Measurements from ENCODE around the gene PLIN5.

DNA sequence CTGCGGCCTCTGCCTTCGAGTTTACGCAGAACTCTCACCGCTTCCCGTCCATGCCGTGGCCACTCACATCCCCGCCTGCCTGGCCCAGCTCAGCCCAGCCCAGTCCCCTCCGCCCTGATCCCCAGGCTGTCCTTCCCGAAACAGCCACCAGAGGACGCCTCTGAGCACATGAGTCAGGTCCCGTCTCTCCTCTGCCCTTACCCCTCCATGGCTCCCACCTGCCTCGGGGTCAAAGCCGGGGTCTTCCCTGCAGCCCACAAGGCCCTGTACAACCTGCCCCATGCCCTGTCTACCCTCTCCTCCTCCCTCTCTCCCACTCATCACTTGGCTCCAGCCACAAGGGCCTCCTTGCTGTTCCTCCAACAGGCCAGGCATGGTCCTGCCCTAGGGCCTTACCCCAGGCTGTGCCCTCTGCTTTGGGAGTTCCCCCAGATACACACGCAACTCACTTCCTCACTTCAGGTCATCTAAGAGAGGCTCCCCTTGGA, 32.6 kb upstream of the PLIN5 start:
- TF ChIP-seq, protein P1, sequence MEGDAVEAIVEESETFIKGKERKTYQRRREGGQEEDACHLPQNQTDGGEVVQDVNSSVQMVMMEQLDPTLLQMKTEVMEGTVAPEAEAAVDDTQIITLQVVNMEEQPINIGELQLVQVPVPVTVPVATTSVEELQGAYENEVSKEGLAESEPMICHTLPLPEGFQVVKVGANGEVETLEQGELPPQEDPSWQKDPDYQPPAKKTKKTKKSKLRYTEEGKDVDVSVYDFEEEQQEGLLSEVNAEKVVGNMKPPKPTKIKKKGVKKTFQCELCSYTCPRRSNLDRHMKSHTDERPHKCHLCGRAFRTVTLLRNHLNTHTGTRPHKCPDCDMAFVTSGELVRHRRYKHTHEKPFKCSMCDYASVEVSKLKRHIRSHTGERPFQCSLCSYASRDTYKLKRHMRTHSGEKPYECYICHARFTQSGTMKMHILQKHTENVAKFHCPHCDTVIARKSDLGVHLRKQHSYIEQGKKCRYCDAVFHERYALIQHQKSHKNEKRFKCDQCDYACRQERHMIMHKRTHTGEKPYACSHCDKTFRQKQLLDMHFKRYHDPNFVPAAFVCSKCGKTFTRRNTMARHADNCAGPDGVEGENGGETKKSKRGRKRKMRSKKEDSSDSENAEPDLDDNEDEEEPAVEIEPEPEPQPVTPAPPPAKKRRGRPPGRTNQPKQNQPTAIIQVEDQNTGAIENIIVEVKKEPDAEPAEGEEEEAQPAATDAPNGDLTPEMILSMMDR (IDR thresholded peaks at IDR 0.05): peak; percentile 45 to 59 (median 47)
- TF ChIP-seq POLR2AphosphoS5 (IDR thresholded peaks at IDR 0.05): no peak

Data from breast epithelium (tissue), 3 donors.